Measurements from ENCODE around the gene SRCIN1.
"Not testable (repeated sequence)": the region's sequence is repeated elsewhere in the genome, so short reads cannot be mapped to it uniquely, and the experiment has no call there.

Gene SRCIN1

GRCh38 chr17:38485146-38485468, 120.6 kb downstream of the SRCIN1 start:
- no peaks in the 10 kb centered on the region for H3K9me3 ChIP-seq (ENCODE audit: severe bottlenecking)
- DNase-seq (ENCODE audit: low spot score) (no peak), ATAC-seq (ENCODE audit: low read depth) (no peak)
- peaks cover 67% of the 10 kb centered on the region for H3K36me3 ChIP-seq (ENCODE audit: low read depth)
- TF ChIP-seq CTCF (IDR thresholded peaks at IDR 0.05; ENCODE audit: poor library complexity, severe bottlenecking), result peak; percentile 41
- no peaks in the 10 kb centered on the region for H3K27me3 ChIP-seq (ENCODE audit: insufficient read depth, poor library complexity, severe bottlenecking)
- H3K27ac ChIP-seq (ENCODE audit: poor library complexity, severe bottlenecking), result no peak overlapping the region
- no peaks in the 10 kb centered on the region for H3K4me1 ChIP-seq (ENCODE audit: insufficient read depth, poor library complexity, severe bottlenecking)
- H3K4me3 ChIP-seq (ENCODE audit: severe bottlenecking), result no peak overlapping the region

- H3K27me3 ChIP-seq (ENCODE audit: insufficient read depth, poor library complexity, severe bottlenecking); H3K4me1 ChIP-seq (ENCODE audit: insufficient read depth, poor library complexity, severe bottlenecking); H3K4me3 ChIP-seq (ENCODE audit: severe bottlenecking); H3K27ac ChIP-seq (ENCODE audit: poor library complexity, severe bottlenecking); H3K9me3 ChIP-seq (ENCODE audit: severe bottlenecking); DNase-seq (ENCODE audit: low spot score): not testable (repeated sequence)
- peak; percentile 72 for TF ChIP-seq CTCF (IDR thresholded peaks at IDR 0.05; ENCODE audit: poor library complexity, severe bottlenecking)
- peaks cover 66% of the 10 kb centered on the region for H3K36me3 ChIP-seq (ENCODE audit: low read depth)
- ATAC-seq (ENCODE audit: low read depth), result peak; percentile 87
These were observed 121.3 kb downstream of the SRCIN1 start for GRCh38 chr17:38484242-38485145.

- H3K27me3 ChIP-seq (ENCODE audit: insufficient read depth, poor library complexity, severe bottlenecking); H3K4me3 ChIP-seq (ENCODE audit: severe bottlenecking); DNase-seq (ENCODE audit: low spot score); H3K4me1 ChIP-seq (ENCODE audit: insufficient read depth, poor library complexity, severe bottlenecking); H3K9me3 ChIP-seq (ENCODE audit: severe bottlenecking): not testable (repeated sequence)
- peak; percentile 53; the same call in 2 of the 3 replicates for ATAC-seq (ENCODE audit: low read depth)
- Histone ChIP-seq H3K36me3 (ENCODE audit: low read depth) (peaks cover 57% of the 10 kb centered on the region), H3K27ac (ENCODE audit: poor library complexity, severe bottlenecking) (peak overlapping the region; percentile 11)
These were observed 123.1 kb downstream of the SRCIN1 start for GRCh38 chr17:38482700-38483043.

GRCh38 chr17:38482039-38482699, 123.6 kb downstream of the SRCIN1 start:
- not testable (repeated sequence) for H3K27me3 ChIP-seq (ENCODE audit: insufficient read depth, poor library complexity, severe bottlenecking); ATAC-seq (ENCODE audit: low read depth); DNase-seq (ENCODE audit: low spot score); H3K9me3 ChIP-seq (ENCODE audit: severe bottlenecking); H3K4me1 ChIP-seq (ENCODE audit: insufficient read depth, poor library complexity, severe bottlenecking); H3K4me3 ChIP-seq (ENCODE audit: severe bottlenecking)
- Histone ChIP-seq H3K36me3 (ENCODE audit: low read depth) (peaks cover 52% of the 10 kb centered on the region), H3K27ac (ENCODE audit: poor library complexity, severe bottlenecking) (peak overlapping the region; percentile 11)

All from RWPE2 (cell line).